ENCODE results near the gene MSANTD7.

DNA sequence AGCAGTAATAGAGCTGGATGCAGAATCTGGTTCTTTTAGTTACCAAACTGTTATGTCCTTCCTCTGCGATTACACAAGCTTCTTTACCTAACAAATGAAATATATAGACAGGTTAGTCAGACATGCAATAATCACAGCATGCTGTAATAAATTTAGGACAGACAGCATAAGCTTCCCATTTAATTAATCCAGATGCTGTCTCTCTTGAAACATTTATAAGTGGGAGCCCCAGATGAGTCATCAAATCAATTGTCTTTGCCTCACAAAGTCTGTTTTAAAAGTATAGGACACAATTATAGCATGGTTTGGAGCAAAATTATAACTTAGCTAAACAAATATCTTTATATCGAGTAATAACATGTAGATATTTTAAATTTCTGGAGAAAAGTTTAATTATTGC lies 1.9 kb upstream of the MSANTD7 start:
- TF ChIP-seq EZH2 (IDR thresholded peaks at IDR 0.05; ENCODE audit: insufficient read depth, poor library complexity, severe bottlenecking) (no peak), EZH2phosphoT487 (IDR thresholded peaks at IDR 0.05; ENCODE audit: insufficient read depth, low read depth) (no peak)
